ENCODE results near the gene KDM1B. TPM values are rescaled to one million over a fixed set of nuclear protein-coding genes. Genes with fewer than 3 reads are reported as not detected.

The KDM1B gene
- total and polyA plus RNA-seq, 7 donors = 7.7 to 33.4 (median 21.7) TPM

DNA sequence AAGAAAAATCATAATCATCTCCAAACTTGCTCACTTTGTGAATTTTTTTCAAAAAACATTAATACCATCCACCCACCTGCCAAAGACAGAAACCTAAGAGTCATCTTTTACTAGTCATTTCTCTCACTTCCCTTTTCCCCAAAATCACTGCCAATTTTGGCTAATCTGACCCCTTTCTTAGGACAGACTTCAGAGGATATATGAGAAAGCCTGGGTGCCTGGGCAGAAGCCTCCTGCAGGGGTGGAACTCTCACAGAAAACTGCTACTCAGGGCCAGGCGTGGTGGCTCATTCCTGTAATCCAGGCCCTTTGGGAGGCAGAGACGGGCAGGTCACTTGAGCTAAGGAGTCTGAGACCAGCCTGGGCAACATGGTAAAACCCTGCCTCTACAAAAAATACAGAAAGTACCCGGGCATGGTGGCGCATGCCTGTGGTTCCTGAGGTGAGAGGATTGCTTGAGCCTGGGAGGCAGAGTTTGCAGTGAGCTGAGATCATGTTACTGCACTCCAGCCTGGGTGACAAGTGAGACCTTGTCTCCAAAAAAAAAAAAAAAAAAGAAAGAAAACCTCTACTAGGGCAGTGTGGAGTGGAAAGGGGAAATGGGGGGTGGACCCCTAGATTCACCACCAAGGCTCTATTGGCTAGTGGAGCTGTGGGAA, 105.4 kb downstream of the KDM1B start:
- peak overlapping the region; percentile 77 for H3K27ac ChIP-seq
- intact Hi-C loops (cut with DNase I) = loop anchor here in 1 of 2 donors (5.0 kb wide), 1 partner anchor 42 kb away; no protein-coding TSS in a partner anchor
- ATAC-seq (peak; percentile 55 to 70 (median 62)), DNase-seq (peak in 1 of 2 donors; percentile 62)
- H3K27me3 ChIP-seq (ENCODE audit: insufficient read depth in 3 of 3, low read length in 2 of 3) = no peaks in the 10 kb centered on the region
- peaks cover 3 to 29% of the 10 kb centered on the region in 2 donors for H3K36me3 ChIP-seq (ENCODE audit: insufficient read depth in 1 of 2, low read depth in 1 of 2)
- TF ChIP-seq, protein P1, sequence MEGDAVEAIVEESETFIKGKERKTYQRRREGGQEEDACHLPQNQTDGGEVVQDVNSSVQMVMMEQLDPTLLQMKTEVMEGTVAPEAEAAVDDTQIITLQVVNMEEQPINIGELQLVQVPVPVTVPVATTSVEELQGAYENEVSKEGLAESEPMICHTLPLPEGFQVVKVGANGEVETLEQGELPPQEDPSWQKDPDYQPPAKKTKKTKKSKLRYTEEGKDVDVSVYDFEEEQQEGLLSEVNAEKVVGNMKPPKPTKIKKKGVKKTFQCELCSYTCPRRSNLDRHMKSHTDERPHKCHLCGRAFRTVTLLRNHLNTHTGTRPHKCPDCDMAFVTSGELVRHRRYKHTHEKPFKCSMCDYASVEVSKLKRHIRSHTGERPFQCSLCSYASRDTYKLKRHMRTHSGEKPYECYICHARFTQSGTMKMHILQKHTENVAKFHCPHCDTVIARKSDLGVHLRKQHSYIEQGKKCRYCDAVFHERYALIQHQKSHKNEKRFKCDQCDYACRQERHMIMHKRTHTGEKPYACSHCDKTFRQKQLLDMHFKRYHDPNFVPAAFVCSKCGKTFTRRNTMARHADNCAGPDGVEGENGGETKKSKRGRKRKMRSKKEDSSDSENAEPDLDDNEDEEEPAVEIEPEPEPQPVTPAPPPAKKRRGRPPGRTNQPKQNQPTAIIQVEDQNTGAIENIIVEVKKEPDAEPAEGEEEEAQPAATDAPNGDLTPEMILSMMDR (IDR thresholded peaks at IDR 0.05) = no peak
- no peaks in the 10 kb centered on the region for H3K9me3 ChIP-seq
- WGBS, 3 donors = 23 to 26% (median 24%) methylated on average over 4 of the region's 4 CpGs
- peak overlapping the region; percentile 88 for H3K4me3 ChIP-seq
- H3K4me1 ChIP-seq = peaks cover 48% of the 10 kb centered on the region

DNA sequence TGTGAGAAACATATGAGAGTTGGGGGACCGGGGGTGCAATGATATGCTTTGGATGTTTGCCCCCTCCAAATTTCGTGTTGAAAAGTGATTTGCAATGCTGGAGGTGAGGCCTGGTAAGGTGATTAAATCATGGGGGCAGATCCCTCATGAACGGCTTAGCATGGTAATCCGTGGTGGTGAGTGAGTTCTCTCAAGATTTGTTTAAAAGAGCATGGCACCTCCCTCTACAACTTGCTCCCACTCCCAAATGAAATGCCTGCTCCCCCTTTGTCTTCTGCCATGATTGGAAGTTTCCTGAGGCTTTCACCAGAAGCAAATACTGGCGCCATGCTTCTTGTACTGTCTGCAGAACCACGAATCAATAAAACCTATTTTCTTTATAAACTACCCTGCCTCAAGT, 106.7 kb downstream of the KDM1B start:
- Histone ChIP-seq H3K27ac (peak overlapping the region; percentile 77), H3K4me3 (peak overlapping the region; percentile 88), H3K36me3 (ENCODE audit: insufficient read depth in 1 of 2, low read depth in 1 of 2) (peaks cover 3 to 16% of the 10 kb centered on the region in 2 donors), H3K9me3 (no peaks in the 10 kb centered on the region), H3K4me1 (peaks cover 51% of the 10 kb centered on the region), H3K27me3 (ENCODE audit: insufficient read depth in 3 of 3, low read length in 2 of 3) (no peaks in the 10 kb centered on the region)
- WGBS, 3 donors = 50 to 65% (median 56%) methylated on average over 6 of the region's 6 CpGs
- ATAC-seq (no peak), DNase-seq (no peak)
- intact Hi-C loops (cut with DNase I) = loop anchor here in 1 of 2 donors (5.0 kb wide), 1 partner anchor 40 kb away; no protein-coding TSS in a partner anchor
- TF ChIP-seq, protein P1 (IDR thresholded peaks at IDR 0.05) = no peak

DNA sequence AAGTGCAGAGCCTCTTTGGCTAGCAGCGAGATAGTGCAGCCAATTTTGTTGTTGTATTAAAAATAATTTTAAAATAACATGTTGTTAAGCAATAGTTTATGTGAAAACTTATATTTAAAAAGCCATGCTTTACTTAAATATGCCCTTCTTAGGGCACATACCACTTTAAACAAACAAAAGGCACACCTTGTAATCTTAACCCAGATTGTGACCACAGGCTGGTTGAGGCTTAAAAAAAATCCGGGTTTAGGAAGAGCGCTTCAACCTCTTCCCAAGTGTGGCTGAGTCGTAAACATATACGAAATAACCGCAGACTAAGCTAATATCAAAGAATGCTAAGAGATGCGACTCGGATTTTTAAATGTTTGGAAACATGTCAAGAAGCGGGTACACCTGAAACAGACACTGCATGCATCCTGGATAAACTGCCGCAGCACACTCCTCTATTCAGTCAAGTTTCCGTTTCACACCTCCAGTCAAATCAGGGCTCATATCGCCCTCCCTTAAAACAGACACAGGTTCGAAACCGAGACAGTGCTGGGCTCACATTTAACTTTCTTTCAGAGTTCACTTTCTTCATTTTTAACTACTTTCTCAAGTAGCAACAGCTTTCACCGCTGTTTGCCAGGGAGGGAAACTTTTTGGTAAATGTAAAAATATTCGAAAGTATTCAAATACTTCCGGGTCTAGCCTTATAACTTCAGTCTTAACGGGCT, 107.6 kb downstream of the KDM1B start:
- TF ChIP-seq, protein P1 (IDR thresholded peaks at IDR 0.05) = no peak
- peaks cover 53% of the 10 kb centered on the region for H3K4me1 ChIP-seq
- ATAC-seq (no peak), DNase-seq (no peak)
- peak overlapping the region; percentile 88 for H3K4me3 ChIP-seq
- H3K27ac ChIP-seq = peak overlapping the region; percentile 92
- no peaks in the 10 kb centered on the region for H3K27me3 ChIP-seq (ENCODE audit: insufficient read depth in 3 of 3, low read length in 2 of 3)
- intact Hi-C loops (cut with DNase I) = loop anchor here in 1 of 2 donors (5.0 kb wide), 1 partner anchor 39 kb away; no protein-coding TSS in a partner anchor
- no peaks in the 10 kb centered on the region for H3K9me3 ChIP-seq
- 8 to 21% (median 10%) methylated on average over 18 of the region's 18 CpGs for WGBS, 3 donors
- H3K36me3 ChIP-seq (ENCODE audit: insufficient read depth in 1 of 2, low read depth in 1 of 2) = peaks cover 3 to 6% of the 10 kb centered on the region in 2 donors

DNA sequence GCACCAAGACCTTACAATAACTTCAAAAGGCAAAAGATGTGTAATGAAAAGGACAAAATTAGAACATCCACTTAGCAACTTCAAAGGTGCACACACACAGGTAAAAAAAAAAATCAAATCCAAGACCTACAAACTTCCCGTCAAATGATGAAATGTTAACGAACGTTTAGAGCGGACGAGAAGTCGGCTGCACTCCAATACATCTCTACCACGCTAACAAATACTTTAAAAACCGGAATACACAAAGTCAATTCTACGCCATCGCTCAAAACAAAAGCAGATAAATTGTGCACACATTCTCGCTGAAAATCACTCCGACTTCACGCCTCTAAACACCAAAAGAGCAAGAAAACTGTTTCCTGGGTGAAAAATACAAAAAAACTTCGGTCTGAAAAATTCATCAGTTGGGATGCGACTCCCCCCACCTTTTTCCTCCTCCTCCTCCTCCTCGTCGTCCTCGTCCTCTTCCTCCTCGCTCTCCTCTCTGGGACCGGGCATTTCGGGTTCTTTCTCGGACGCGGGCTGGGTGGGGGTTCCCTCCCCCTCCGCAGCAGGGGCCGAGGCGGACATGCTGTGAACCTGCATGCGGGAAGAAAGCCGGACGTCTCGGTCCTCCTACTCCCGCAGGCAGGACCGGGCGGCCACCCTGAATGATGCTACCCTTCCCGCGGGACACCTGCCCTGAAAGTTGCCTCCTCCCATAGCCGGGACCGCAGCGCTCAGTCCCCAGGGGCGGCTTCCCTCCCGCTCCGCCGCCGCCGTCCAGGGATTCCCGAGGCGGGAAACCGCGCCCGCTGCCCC, 108.4 kb downstream of the KDM1B start:
- ATAC-seq (no peak), DNase-seq (no peak)
- peak overlapping the region; percentile 92 for H3K27ac ChIP-seq
- peaks cover 45% of the 10 kb centered on the region for H3K4me1 ChIP-seq
- no peaks in the 10 kb centered on the region for H3K9me3 ChIP-seq
- peaks cover 0 to 3% of the 10 kb centered on the region in 2 donors for H3K36me3 ChIP-seq (ENCODE audit: insufficient read depth in 1 of 2, low read depth in 1 of 2)
- no peaks in the 10 kb centered on the region for H3K27me3 ChIP-seq (ENCODE audit: insufficient read depth in 3 of 3, low read length in 2 of 3)
- TF ChIP-seq, protein P1 (IDR thresholded peaks at IDR 0.05) = no peak
- intact Hi-C loops (cut with DNase I) = loop anchor here in 1 of 2 donors (5.0 kb wide), 1 partner anchor 39 kb away; no protein-coding TSS in a partner anchor
- peak overlapping the region; percentile 88 for H3K4me3 ChIP-seq
- WGBS, 3 donors = 1 to 3% (median 1%) methylated on average over 44 to 50 of the region's 50 CpGs
